ENCODE data around the gene ACOT11.
"Not testable (repeated sequence)": the region's sequence is repeated elsewhere in the genome, so short reads cannot be mapped to it uniquely, and the experiment has no call there.

The ACOT11 gene

DNA sequence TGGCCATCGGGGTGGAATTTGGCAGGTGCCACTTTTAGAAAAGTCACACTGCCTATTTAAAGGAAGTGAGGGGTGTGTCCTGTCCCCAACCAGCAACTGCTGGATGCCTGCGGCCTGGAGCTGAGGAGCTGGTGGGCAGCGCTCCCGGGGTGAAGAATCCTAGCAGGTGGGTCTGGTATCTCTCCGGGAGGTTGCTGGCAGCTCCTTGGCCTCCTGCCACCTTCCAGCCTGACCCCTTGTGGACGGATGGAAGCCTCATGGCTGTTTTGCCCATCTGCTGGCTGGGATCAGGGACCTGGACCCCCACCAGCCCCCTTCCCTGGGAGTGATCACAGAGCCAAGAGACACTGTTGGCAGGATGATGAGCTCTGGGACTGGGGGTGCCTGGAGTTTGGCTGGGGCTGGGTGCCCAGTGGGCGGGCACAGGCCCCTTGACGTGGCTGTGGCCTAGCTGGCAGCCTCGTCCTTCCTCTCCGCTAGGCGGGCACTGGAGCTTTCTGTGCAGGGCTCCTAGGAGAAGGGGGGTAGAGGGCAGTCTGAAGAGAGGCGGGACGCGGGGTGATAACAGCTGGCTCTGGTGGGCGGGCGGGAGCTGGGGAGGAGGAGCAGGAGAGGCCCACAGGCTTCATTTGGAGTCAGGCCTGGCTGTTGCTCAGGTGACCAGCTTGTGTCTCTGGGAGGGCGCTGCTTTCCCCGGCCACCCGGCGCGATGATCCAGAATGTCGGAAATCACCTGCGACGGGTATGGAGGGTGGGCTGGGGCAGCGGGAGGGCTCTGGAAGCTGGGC lies at the start of gene ACOT11:
Gene ACOT11 (plus strand): TSS at position 628 of the 788 bp plus-strand sequence. CDS start 82 bp downstream, at position 710.
- no peak for DNase-seq (ENCODE audit: low read depth)

DNA sequence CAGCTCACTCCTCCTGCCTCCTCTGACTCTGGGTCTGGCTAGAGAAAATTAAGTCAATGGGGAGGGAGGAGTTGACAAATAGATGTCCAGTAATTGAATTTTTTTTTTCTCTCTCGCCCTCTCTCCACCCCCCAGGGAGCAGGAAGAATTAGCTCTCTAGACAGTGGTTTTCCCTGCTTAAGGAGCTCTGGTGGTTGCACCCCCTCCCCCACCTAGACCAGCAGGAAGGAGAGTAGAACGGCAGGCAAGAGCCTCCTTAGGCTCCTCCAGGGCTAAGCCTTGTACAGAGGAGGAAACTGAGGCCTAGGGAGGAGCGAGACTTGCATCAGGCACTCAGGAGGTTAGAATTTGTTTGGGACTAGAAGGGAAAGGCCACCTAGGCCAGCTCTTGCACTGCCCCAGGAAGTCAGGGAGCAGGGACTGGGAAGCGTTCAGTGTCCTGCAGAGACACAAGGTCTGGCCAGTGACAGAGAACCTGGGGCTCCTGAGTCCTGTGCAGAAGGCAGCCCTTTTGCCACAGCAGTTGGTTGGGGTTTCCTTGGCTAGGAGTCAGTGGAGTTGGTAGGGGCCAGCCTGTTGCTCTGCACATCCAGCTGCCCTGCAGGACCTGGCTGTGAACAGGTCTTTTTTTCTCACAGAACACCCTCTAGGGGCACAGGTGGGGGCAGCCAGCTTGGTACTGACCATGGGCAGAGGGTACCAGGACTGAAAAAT lies 49.5 kb upstream of the ACOT11 start:
- no peak for DNase-seq (ENCODE audit: low read depth)

DNA sequence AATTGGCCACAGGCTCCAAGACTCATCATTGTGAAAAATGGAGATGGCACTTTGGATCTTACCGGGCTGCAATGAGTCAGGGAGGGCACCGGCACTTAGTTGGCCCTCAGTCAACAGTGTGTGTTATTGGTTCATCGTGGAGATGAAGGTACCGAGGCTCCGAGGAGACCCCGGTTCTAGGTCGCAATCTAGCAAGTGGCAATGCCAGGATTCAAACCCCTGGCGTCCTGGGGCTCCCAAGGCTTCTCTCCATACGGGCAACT lies 49.0 kb upstream of the ACOT11 start:
- no peak for DNase-seq (ENCODE audit: low read depth)

DNA sequence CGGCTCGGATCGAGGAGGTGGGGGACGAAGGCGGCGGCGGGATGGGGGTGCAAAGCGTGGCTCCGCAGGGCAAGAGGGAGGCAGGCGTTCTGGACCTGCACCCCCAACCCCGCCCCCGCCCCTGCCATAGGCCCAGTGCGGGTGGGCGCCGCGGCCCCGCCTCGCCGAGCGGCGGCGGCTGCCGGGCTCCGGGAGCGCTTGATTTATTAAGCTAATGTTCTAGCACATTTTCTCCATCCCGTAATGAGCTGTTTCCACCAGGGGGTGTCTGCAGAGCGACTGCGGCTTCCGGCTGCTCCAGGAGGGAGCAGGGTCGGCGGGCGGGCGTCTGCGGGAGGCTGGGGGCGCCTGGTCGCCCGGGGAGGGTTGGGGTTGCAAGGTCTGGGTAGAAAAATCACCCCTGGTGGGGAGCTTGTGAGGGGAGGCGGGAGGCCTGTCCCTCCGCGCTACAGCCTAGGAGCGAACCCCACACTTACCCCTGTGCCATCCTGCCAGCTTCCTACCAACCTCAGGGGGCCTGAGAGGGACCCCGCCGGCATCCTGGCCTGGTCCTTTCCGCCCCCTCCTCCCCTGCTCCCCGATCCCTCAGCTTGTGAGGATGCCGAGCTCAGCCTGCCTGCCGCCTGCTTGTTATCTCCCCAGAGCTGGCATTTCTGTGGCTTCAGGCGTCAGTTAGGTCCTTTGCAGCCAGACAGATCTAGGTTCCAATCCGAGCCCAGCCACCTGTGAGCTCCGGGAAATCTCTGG lies 48.5 kb upstream of the ACOT11 start:
- no peak for DNase-seq (ENCODE audit: low read depth)

DNA sequence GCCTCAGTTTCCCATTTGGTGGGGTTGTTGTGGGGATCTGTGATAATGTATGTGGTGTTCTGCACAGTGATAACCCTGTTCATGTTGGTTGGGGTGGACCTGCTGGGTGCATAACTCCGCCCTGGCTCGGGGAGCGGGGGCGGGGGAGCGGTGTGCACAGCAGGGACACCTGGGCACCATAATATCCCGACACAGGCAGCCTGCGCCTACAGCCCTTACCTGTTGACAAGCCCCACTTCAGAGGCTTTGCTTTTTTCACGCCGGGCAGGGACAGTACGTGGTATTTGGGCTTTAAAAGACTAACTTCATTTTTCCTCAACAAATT lies 48.0 kb upstream of the ACOT11 start:
- no peak for DNase-seq (ENCODE audit: low read depth)

DNA sequence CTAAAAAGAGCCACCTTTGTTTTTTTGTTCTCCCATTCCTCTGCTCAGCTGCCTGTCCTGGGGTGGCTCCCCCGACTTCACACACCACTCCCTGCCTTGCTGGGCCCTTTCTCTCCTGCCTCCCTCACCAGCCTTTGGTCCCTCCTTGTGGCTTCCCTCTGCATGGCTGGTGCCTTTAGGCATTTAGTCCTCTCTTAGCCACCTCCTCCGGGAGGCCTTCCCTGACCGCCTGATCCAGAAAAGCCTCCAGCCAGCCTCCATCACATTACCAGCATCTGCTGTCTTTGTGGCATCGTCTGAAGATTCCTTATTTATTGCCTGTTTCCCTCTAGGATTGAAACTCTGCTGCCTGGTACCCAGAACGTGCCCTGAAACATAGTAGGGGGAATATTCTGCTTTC lies 46.2 kb upstream of the ACOT11 start:
- DNase-seq (ENCODE audit: low read depth): no peak

DNA sequence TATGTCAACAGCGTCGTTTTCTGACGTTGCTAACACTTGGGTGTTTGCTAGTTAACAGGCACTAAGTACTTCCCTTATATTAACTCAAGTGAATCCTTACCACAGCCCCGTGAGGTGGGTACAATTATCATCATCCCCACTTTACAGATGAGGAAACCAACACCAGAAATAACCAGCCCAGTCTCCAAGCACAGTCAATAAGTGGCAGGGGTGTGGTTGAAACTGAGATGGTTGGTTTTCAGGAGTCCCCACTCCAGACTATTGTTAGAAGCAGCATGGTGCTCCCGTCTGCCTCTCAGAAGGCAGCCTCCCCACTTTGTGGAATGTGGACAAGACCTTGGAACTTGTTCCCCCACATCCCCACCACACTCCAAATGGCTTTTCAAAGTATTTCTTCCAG lies 45.7 kb upstream of the ACOT11 start:
- DNase-seq (ENCODE audit: low read depth): no peak

DNA sequence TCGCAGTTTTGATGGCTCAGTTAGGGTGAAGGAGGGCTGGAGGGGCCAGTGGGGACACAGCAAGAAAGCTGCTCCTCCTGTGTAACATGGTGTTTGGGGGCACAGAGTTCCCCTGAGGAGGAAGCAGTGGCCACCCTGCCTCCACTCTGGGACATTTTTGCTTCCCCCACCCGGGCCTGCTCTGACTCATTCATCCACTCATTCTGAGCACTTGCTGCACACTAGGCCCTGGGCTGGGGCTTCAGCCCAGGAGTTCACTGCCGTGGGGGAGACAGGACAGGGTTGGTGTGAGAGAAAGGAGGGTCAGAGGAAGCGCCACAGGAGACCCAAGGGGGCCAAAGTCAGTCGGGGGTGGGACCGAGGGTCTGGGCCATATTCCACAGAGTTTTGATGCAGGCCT lies 41.4 kb upstream of the ACOT11 start:
- DNase-seq (ENCODE audit: low read depth): no peak

DNA sequence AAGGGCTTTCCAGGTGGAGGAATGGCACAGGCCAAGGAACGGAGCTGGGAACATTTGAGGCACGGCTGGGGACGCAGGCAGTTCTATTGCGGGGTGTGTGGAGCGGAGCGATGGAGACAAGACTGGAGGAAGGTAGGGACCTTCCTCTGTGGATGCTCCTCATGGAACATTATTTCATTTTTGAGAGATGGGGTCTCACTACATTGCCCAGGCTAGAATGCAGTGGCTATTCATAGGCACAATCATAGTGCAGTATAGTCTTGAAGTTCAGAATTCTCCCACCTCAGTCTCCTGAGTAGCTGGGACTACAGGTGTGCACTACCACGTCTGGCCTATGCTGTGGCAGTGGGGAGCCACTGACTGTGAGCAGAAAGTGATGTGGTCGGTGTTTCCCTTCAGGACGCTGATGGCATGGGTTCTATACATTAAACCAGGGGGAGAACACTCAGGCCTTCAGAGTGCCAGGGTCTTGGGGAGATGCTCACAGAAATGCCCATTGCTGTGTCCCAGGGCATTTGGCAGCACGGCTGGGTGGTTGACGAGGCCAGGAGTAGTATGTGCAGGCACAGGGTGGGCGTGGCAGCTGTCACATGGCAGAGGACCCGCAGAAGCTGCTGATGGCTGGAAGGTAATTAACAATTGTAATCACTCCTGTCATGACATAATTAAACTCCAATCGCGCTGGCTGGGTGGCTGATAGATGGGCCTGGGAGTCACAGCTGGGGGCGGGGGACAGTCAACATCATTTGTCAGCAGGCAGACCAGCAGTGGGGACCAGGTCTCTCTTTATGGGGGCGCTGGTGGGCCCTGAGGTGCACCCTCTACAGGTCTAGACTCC lies 40.8 kb upstream of the ACOT11 start:
- no peak for DNase-seq (ENCODE audit: low read depth)

DNA sequence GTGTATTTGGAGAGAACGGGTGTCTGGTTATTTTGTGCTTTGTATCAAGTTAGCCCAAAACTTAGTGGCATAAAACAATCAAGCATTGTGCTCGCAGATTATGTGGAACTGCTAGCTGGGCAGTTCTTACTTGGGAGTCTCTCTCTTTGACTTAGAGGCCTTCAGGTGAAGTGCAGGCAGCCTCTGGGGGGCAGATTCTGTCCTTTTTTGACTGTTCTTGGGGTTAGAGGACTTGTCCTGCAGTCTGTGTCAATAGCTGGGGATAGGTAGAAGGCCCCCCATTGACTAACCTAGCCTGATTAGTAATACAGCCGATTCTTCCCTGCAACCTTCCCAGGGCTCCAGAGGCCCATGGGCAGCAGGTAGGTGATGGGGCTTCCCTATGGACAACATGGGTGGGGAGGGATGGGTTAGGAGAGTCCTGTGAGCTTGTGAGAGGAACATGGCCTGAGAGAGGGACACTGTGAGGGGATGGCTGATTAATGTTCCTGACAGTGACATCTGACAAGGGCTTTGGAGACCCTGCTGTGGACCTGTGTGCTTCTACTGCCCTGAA lies 37.2 kb upstream of the ACOT11 start:
- no peak for DNase-seq (ENCODE audit: low read depth)

DNA sequence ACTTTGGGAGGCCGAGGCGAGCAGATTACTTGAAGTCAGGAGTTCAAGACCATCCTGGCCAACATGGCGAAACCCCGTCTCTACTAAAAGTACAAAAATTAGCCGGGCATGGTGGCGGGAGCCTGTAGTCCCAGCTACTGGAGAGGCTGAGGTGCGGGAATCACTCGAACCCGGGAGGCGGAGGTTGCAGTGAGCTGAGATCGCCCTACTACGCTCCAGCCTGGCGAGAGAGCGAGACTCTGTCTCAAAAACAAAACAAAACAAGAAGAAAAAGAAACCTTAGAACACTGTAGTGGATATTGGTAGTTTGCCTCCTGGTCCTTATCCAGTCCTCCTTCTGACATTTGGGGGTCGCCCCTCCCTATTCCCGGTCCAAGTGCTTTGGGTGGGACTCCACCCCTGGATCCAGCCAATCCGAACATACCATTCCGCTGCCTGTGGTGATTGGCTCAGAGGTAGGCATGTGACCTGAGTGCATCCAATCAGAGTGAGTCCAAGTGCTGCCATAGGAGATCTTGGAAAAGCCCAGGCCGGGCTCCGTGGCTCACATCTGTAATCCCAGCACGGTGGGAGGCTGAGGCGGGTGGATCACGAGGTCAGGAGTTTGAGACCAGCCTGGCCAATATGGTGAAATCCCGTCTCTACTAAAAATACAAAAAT lies 34.0 kb upstream of the ACOT11 start:
- DNase-seq (ENCODE audit: low read depth): not testable (repeated sequence)

DNA sequence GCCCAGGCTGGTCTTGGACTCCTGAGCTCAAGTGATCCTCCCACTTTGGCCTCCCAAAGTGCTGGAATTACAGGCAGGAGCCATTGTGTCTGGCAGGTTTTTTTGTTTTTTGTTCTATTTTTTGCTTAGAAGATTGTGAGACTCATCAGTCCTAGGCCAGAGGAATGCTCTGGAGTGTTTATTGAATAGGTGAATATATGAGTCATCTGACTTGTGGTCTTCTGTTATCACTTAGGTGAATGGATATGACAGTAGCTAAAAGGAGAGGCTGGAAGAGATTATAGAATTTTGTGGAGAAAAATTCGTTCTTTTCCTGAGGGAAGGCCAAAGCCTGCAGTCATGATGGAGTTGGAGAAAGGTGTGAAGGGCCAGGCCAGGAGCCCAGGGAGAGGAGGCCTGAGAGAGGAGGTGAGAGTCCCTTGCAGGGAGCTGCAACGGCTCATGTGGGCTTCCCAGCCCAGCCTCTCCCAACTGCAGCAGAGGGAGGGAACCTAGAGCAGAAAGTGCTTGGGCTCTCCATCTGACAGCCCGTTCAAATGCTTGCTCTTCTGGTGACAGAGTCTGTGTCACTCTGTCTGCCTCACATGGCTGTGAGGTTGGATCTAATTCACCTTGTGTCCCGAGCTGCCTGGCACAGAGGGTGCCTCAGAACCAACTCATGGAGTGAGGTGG lies 31.6 kb upstream of the ACOT11 start:
- no peak for DNase-seq (ENCODE audit: low read depth)

DNA sequence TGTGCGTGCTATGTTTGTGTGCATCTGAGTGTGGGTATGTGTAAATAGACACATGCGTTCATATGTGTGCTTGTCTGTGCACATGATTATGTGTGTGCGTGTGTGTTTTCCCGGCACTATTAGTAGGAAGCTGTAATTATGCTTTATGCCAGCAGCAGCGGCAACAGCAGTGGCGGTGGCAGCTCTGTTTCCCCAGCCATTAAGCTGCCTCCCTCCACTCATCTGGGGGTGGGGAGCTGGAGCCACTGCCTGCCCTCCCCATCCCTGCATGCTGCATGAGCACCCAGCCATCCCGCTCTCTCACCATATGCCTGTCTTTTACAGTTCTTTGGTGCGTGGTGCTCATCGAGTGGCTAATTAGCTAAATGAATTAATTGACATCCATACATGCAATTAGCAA lies 30.5 kb upstream of the ACOT11 start:
- no peak for DNase-seq (ENCODE audit: low read depth)

DNA sequence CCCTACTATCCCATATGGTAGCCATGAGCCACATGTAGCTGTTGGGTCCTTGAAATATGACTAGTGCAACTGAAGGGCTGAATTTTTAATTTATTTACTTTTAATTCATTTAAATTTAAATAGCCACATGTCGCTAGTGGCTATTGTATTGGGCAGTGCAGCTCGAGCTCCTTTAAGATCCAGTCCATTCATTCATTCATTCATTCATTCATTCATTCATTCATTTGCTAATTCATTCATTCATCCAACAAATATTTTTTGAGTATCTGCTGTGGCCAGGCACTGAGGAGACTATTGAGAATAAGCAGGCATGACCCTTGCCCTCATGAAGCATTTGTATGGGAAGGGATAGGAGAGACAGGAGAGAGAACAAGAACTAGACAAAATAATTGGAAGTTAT lies 29.5 kb upstream of the ACOT11 start:
- DNase-seq (ENCODE audit: low read depth): no peak

DNA sequence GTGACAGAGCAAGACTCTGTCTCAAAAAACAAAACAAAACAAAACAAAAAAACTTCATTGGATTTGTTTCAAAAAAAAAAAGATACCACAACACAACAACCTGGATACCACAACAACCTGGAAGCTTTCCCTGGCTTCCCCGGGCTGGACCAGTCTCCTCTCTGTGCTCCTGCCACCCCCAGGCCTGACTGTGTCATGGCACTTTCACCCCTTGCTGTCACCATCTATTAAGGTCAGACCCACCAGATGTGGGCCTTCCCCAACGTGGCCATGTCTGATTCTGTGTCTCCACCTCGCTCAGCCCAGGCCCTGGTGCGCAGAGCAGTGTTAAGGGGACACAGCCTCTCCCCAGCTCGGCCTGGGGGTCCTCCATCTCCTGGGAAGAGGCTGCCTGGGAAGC lies 28.3 kb upstream of the ACOT11 start:
- DNase-seq (ENCODE audit: low read depth): no peak

DNA sequence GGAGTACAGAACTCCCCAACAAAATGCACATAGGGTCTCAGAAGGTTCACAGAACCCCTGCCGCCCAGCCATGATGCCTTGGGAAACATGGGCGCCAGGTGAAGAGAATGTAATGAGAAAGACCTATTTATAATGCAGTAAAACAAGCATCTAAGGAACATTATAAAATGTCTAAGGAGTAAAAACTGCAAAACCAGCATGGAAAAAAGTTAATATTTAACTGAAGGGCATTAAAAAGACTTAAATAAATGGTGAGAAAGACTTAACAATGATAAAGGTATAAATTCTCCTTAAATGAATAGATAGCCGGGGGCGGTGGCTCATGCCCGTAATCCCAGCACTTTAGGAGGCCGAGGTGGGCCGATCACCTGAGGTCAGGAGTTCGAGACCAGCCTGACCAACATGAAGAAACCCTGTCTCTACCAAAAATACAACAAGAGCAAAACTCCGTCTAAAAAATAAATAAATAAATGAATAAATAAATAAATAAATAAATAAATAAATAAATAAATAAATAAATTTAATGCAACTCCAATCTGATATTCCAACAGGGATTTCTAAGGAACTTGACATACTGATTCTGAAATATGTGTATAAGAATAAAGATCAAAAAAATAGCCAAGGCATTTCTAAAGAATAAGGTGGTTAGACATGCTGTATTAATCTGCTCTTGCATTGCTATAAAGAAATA lies 27.3 kb upstream of the ACOT11 start:
- DNase-seq (ENCODE audit: low read depth): no peak

DNA sequence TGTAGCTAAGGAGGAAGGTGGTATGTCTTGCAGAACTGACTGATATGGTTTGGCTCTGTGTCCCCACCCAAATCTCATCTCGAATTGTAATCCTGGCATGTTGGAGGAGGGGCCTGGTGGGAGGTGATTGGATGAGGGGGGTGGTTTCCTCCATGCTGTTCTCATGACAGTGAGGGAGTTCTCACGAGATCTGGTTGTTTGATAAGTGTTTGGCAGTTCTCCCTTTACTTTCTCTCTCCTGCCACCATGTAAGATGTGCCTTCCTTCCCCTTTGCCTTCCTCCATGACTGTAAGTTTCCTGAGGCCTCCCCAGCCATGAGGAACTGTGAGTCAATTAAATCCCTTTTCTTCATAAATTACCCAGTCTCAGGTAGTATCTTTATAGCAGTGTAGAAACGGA lies 21.5 kb upstream of the ACOT11 start:
- not testable (repeated sequence) for DNase-seq (ENCODE audit: low read depth)

DNA sequence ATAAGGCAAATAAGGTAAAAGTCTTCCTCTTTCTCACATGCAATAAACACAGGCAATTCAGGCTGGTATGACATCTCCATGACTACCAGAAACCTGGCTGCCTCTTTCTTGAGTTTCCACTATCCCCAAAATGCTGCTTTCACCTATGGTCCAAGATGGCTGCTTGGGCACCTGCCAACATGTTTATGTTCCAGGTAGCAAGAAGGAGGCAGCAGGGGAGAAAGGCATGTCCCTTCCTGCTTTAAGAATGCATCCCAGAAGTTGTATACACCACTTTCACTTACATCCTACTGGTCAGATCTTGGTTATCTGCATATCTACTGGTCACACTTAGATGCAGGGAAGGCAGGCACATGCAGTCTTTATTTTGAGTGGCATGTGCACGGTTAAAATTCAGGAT lies 19.4 kb upstream of the ACOT11 start:
- DNase-seq (ENCODE audit: low read depth): no peak

DNA sequence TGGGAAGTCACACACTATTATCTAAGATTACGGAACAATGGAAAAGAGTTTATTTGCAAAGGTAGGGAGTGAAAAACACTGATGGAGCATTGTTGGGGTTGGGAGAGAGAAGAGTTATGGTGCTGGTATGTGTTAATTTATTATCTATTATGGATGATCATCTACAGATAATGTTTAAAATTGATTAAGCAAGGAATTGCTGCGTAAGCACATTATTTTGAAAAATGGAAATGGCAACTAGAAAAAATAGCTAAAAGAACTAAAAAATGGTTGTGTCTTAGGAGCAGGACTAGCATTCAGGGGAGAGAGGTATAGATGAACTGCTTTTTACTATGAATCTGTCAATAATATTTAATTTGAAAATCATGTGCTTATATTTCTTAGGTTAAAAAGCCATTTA lies 16.0 kb upstream of the ACOT11 start:
- DNase-seq (ENCODE audit: low read depth): no peak

DNA sequence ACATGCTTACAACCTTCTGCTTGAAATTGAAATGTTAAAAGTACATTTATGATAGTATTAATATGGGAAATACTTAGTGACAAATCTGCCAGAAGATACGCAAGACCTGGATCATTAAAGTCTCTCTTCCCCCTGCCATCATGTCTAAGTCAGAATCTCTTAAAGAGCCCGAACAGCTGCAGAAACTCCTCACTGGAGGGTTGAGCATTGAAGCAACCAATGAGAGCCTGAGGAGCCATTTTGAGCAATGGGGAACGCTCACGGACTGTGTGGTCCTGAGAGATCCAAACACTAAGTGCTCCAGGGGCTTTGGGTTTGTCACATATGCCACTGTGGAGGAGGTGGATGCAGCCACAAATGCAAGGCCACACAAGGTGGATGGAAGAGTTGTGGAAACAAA lies 11.4 kb upstream of the ACOT11 start:
- not testable (repeated sequence) for DNase-seq (ENCODE audit: low read depth)
